ENCODE measurements around the gene DOK4.

GRCh38 chr16:57445510-57445909 is 40.8 kb downstream of the DOK4 start:
- TF ChIP-seq POLR2A (IDR thresholded peaks at IDR 0.05; ENCODE audit: low read length) (no peak), GATA1 (IDR thresholded peaks at IDR 0.05; ENCODE audit: low read depth, low read length) (no peak)
